ENCODE results near the gene ADAMTSL1.

Gene ADAMTSL1

GRCh38 chr9:18485714-18486113 lies 11.8 kb downstream of the ADAMTSL1 start:
- TF ChIP-seq, protein P1, sequence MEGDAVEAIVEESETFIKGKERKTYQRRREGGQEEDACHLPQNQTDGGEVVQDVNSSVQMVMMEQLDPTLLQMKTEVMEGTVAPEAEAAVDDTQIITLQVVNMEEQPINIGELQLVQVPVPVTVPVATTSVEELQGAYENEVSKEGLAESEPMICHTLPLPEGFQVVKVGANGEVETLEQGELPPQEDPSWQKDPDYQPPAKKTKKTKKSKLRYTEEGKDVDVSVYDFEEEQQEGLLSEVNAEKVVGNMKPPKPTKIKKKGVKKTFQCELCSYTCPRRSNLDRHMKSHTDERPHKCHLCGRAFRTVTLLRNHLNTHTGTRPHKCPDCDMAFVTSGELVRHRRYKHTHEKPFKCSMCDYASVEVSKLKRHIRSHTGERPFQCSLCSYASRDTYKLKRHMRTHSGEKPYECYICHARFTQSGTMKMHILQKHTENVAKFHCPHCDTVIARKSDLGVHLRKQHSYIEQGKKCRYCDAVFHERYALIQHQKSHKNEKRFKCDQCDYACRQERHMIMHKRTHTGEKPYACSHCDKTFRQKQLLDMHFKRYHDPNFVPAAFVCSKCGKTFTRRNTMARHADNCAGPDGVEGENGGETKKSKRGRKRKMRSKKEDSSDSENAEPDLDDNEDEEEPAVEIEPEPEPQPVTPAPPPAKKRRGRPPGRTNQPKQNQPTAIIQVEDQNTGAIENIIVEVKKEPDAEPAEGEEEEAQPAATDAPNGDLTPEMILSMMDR (IDR thresholded peaks at IDR 0.05; ENCODE audit: control insufficient read depth, insufficient read depth, low read depth, low read length, missing control alignments), result no peak
- DNase-seq (ENCODE audit: low read depth), result no peak

DNA sequence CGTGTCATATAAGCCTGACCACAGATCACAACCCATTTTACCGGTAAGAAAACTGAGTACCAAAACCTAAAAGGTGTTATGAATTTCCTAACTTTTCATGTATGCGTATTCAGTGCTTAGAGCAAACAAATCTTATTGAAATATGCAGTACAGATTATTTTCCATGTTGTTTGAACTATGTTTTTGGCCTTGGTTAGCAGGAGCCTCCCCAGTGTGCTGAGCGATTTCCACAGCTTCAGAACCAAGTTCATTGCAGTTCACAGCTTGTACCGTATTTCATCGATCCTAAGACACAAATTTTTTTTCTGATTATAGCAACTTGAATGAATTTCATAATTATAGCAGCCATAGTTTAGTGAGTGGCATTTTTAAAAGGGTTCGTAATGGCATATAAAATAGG lies 13.7 kb downstream of the ADAMTSL1 start:
- DNase-seq (ENCODE audit: low read depth), result no peak
- TF ChIP-seq, protein P1 (IDR thresholded peaks at IDR 0.05; ENCODE audit: control insufficient read depth, insufficient read depth, low read depth, low read length, missing control alignments), result no peak
- no peak overlapping the region for H3K4me3 ChIP-seq (ENCODE audit: control insufficient read depth, low read depth, low read length)

More at GRCh38 chr9:18485714-18486113, 11.8 kb downstream of the ADAMTSL1 start:
- no peak overlapping the region for H3K4me3 ChIP-seq (ENCODE audit: control insufficient read depth, low read depth, low read length)

GRCh38 chr9:18488886-18489285 lies 14.9 kb downstream of the ADAMTSL1 start:
- TF ChIP-seq, protein P1 (IDR thresholded peaks at IDR 0.05; ENCODE audit: control insufficient read depth, insufficient read depth, low read depth, low read length, missing control alignments), result no peak

DNA sequence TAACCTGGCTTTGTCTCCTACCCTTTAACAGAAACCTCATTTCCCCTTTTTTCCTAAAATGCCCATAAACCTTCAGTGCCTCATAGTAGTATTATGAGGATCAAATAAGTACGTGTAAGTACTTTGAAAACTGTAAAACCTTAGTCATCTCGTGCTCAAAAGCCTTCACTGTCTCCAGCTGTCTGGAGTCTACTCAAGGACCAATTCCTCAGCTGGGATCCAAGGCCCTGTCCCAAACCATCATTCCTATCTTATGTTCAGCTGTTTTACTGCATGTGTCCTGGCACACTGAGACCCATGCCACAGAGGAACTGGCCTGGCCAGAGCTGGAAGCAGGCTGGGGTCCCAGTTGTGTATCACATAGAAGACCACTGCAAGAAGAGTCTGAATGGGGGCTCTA lies 15.9 kb downstream of the ADAMTSL1 start:
- peak; percentile 77 for DNase-seq (ENCODE audit: low read depth)
- TF ChIP-seq, protein P1 (IDR thresholded peaks at IDR 0.05; ENCODE audit: control insufficient read depth, insufficient read depth, low read depth, low read length, missing control alignments), result no peak
- no peak overlapping the region for H3K4me3 ChIP-seq (ENCODE audit: control insufficient read depth, low read depth, low read length)

More at GRCh38 chr9:18488886-18489285, 14.9 kb downstream of the ADAMTSL1 start:
- no peak overlapping the region for H3K4me3 ChIP-seq (ENCODE audit: control insufficient read depth, low read depth, low read length)
- no peak for DNase-seq (ENCODE audit: low read depth)

GRCh38 chr9:18490641-18491370 lies 16.9 kb downstream of the ADAMTSL1 start:
- H3K4me3 ChIP-seq (ENCODE audit: control insufficient read depth, low read depth, low read length), result peak overlapping the region; percentile 4; the same call in 1 of the 2 replicates
- DNase-seq (ENCODE audit: low read depth), result peak; percentile 98
- TF ChIP-seq, protein P1 (IDR thresholded peaks at IDR 0.05; ENCODE audit: control insufficient read depth, insufficient read depth, low read depth, low read length, missing control alignments), result no peak

DNA sequence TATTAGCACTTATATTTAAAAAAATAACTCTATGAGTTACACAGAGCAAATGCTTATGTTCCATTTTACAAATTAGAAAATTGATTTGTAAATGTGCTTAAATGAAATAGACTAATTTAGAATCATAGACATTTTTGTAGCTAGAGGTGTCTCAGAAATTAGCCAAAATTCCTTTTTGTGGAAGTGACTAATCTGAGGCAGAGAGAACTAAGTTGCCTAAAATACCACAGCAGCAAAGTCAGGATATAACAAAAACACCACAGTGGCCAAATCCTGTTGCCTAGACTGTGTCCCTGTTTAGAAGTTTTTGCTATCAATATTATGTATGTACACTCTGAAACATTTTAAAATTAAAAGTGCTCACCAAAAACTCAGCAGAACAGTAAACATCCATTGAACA lies 18.7 kb downstream of the ADAMTSL1 start:
- no peak overlapping the region for H3K4me3 ChIP-seq (ENCODE audit: control insufficient read depth, low read depth, low read length)
- DNase-seq (ENCODE audit: low read depth), result no peak
- TF ChIP-seq, protein P1 (IDR thresholded peaks at IDR 0.05; ENCODE audit: control insufficient read depth, insufficient read depth, low read depth, low read length, missing control alignments), result no peak
